WTC11 (cell line): ENCODE data around the gene DCT. TPM values are rescaled to one million over a fixed set of nuclear protein-coding genes. Genes with fewer than 3 reads are reported as not detected.

ENCODE experiments used
- ATAC-seq: fragments of 200-7000 bp; cut with Tn5 transposase; 2 replicates; pipeline ENCODE4 v1.10.0; 2021; ENCODE audit warnings: mild to moderate bottlenecking, moderate library complexity
- CTCF ChIA-PET: fragments of 300-600 bp; sonication (Branson Sonifier 250); formaldehyde crosslinking; loops from one replicate; lab custom pipeline; 2021; ENCODE audit warnings: antibody characterized with exemption; lab: Charles Lee
- POLR2A ChIA-PET: fragments of 350-600 bp; sonication (Branson Sonifier 250); formaldehyde crosslinking; loops from one replicate; lab custom pipeline; 2021; ENCODE audit warnings: antibody characterized with exemption; lab: Charles Lee
- DNase-seq: peaks from one replicate; pipeline ENCODE4 v3.0.0; 2021; ENCODE audit warnings: low spot score
- H3K27ac Mint-ChIP-seq: 2 replicates; pipeline ENCODE4 v1.8.0; 2021; ENCODE audit warnings: mixed read lengths
- H3K27me3 Mint-ChIP-seq: 2 replicates; pipeline ENCODE4 v1.8.0; 2021; ENCODE audit warnings: low read depth, mild to moderate bottlenecking, moderate library complexity, mixed read lengths
- H3K36me3 Mint-ChIP-seq: 2 replicates; pipeline ENCODE4 v1.8.0; 2021; ENCODE audit warnings: mixed read lengths
- H3K4me1 Mint-ChIP-seq: 2 replicates; pipeline ENCODE4 v1.8.0; 2022; ENCODE audit warnings: mixed read lengths
- H3K4me3 Mint-ChIP-seq: 2 replicates; pipeline ENCODE4 v1.8.0; 2021; ENCODE audit warnings: mild to moderate bottlenecking, moderate library complexity, mixed read lengths
- H3K9me3 Mint-ChIP-seq: 2 replicates; pipeline ENCODE4 v1.8.0; 2021; ENCODE audit warnings: mixed read lengths
- CBFB ChIP-seq: sonication (generic); formaldehyde crosslinking; IDR thresholded peaks from 2 replicates; pipeline ENCODE4 v1.8.1; 2022; ENCODE audit warnings: mild to moderate bottlenecking, low read depth, missing genetic modification reagents
- CREB1 ChIP-seq: sonication (generic); formaldehyde crosslinking; IDR thresholded peaks from 2 replicates; pipeline ENCODE4 v1.8.0; 2023; ENCODE audit warnings: mild to moderate bottlenecking, missing genetic modification reagents
- CREM ChIP-seq: sonication (generic); formaldehyde crosslinking; IDR thresholded peaks from 2 replicates; pipeline ENCODE4 v1.8.1; 2022; ENCODE audit warnings: mild to moderate bottlenecking, missing genetic modification reagents, moderate library complexity
- EMX1 ChIP-seq: fragments of 250-450 bp; sonication (Bioruptor Pico); IDR thresholded peaks from 2 replicates; pipeline ENCODE4 v1.8.0; 2021; ENCODE audit warnings: mild to moderate bottlenecking
- ESRRA ChIP-seq: sonication (generic); formaldehyde crosslinking; IDR thresholded peaks from 2 replicates; pipeline ENCODE4 v1.8.1; 2022; ENCODE audit warnings: mild to moderate bottlenecking, missing genetic modification reagents, borderline replicate concordance
- FOXJ3 ChIP-seq: sonication (generic); formaldehyde crosslinking; IDR thresholded peaks from 2 replicates; pipeline ENCODE4 v1.9.0; 2021; ENCODE audit warnings: missing genetic modification reagents, mild to moderate bottlenecking, borderline replicate concordance
- FOXP1 ChIP-seq: sonication (generic); formaldehyde crosslinking; IDR thresholded peaks from 2 replicates; pipeline ENCODE4 v1.8.0; 2022; ENCODE audit warnings: missing genetic modification reagents, mild to moderate bottlenecking, moderate library complexity, borderline replicate concordance
- HMGA2 ChIP-seq: fragments of 250-450 bp; sonication (Bioruptor Pico); IDR thresholded peaks from 2 replicates; pipeline ENCODE4 v1.4.0; 2021; ENCODE audit warnings: mild to moderate bottlenecking, moderate library complexity
- IRF2 ChIP-seq: sonication (generic); formaldehyde crosslinking; IDR thresholded peaks from 2 replicates; pipeline ENCODE4 v1.8.0; 2022; ENCODE audit warnings: low read depth, missing genetic modification reagents, borderline replicate concordance
- JAZF1 ChIP-seq: fragments of 250-450 bp; sonication (Bioruptor Pico); IDR thresholded peaks from 2 replicates; pipeline ENCODE4 v1.9.0; 2021; ENCODE audit warnings: moderate library complexity, mild to moderate bottlenecking, inconsistent platforms
- RORB ChIP-seq: fragments of 250-450 bp; sonication (Bioruptor Pico); IDR thresholded peaks from 2 replicates; pipeline ENCODE4 v1.9.0; 2021; ENCODE audit warnings: mild to moderate bottlenecking
- SMAD3 ChIP-seq: sonication (generic); formaldehyde crosslinking; IDR thresholded peaks from 2 replicates; pipeline ENCODE4 v1.8.0; 2022; ENCODE audit warnings: missing genetic modification reagents, mild to moderate bottlenecking, borderline replicate concordance
- SMAD4 ChIP-seq: sonication (generic); formaldehyde crosslinking; IDR thresholded peaks from 2 replicates; pipeline ENCODE4 v1.8.0; 2022; ENCODE audit warnings: mild to moderate bottlenecking, missing genetic modification reagents
- SOX15 ChIP-seq: fragments of 250-450 bp; sonication (Bioruptor Pico); IDR thresholded peaks from 2 replicates; pipeline ENCODE4 v1.9.0; 2021; ENCODE audit warnings: mild to moderate bottlenecking
- ZNF138 ChIP-seq: sonication (generic); formaldehyde crosslinking; conservative IDR thresholded peaks from 2 replicates; pipeline ENCODE4 v1.8.1; 2022; ENCODE audit warnings: mild to moderate bottlenecking, moderate library complexity, missing genetic modification reagents
- ZNF232 ChIP-seq: sonication (generic); formaldehyde crosslinking; IDR thresholded peaks from 2 replicates; pipeline ENCODE4 v1.8.0; 2022; ENCODE audit warnings: mild to moderate bottlenecking, missing genetic modification reagents
- ZNF423 ChIP-seq: fragments of 250-450 bp; sonication (Bioruptor Pico); IDR thresholded peaks from 2 replicates; pipeline ENCODE4 v2.1.2; 2022; ENCODE audit warnings: mild to moderate bottlenecking, moderate library complexity
- total RNA-seq: library from RNA; stranded (reverse); gene quantifications from 3 replicates; pipeline ENCODE4 v1.2.3, GENCODE V29; 2021
- TF ChIP-seq, protein P1 (sequence below): sonication (generic); formaldehyde crosslinking; IDR thresholded peaks from 2 replicates; pipeline ENCODE4 v1.8.1; 2022; ENCODE audit warnings: missing genetic modification reagents, borderline replicate concordance
- TF ChIP-seq, protein P2 (sequence below): sonication (generic); formaldehyde crosslinking; IDR thresholded peaks from 2 replicates; pipeline ENCODE4 v1.8.1; 2022; ENCODE audit warnings: low read depth, missing genetic modification reagents, borderline replicate concordance
- TF ChIP-seq, protein P3 (sequence below): sonication (generic); formaldehyde crosslinking; IDR thresholded peaks from 2 replicates; pipeline ENCODE4 v1.8.0; 2023; ENCODE audit warnings: mild to moderate bottlenecking, missing genetic modification reagents
- TF ChIP-seq, protein P4 (sequence below): sonication (generic); formaldehyde crosslinking; IDR thresholded peaks from 2 replicates; pipeline ENCODE4 v1.8.1; 2022; ENCODE audit warnings: mild to moderate bottlenecking, moderate library complexity, missing genetic modification reagents

DCT gene
- total RNA-seq, 1 experiment from 2014 or later = not detected

DNA sequence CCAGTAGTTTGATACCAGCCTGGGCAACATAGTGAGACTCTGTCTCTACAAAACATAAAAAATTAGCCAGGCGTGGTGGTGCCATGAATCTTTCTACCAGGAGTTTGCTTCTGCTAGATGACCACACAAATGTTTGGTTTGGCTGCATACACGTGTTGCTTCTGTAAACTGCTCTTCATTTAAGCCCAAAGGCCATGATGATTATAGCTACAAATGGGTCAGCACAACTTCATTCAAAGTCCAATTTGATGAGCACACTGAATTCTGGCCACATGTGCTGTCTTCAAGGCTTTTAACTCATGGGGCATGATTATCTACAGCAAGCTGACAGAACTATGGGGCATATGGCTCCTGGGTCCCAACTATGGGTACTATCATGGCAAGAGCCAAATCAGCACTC lies 46.3 kb upstream of the DCT start:
- POLR2A ChIA-PET = no interaction called here
- H3K4me3 Mint-ChIP-seq = no peak overlapping the region
- H3K27ac Mint-ChIP-seq = no peak overlapping the region
- H3K36me3 Mint-ChIP-seq = peaks cover 8% of the 10 kb centered on the region
- no peaks in the 10 kb centered on the region; the same call in 1 of the 2 replicates for H3K27me3 Mint-ChIP-seq
- TF ChIP-seq, protein P1, sequence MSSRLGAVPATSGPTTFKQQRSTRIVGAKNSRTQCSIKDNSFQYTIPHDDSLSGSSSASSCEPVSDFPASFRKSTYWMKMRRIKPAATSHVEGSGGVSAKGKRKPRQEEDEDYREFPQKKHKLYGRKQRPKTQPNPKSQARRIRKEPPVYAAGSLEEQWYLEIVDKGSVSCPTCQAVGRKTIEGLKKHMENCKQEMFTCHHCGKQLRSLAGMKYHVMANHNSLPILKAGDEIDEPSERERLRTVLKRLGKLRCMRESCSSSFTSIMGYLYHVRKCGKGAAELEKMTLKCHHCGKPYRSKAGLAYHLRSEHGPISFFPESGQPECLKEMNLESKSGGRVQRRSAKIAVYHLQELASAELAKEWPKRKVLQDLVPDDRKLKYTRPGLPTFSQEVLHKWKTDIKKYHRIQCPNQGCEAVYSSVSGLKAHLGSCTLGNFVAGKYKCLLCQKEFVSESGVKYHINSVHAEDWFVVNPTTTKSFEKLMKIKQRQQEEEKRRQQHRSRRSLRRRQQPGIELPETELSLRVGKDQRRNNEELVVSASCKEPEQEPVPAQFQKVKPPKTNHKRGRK (CRISPR knock-in tag) = no peak
- TF ChIP-seq SMAD4 (CRISPR knock-in tag) (no peak), ZNF232 (no peak)
- TF ChIP-seq, all 79 proteins: peak for 0
- Mint-ChIP-seq H3K9me3 (peaks cover 21% of the 10 kb centered on the region), H3K4me1 (no peaks in the 10 kb centered on the region)
- no peak for ATAC-seq
- no peak for DNase-seq
- CTCF ChIA-PET = no interaction called here

DNA sequence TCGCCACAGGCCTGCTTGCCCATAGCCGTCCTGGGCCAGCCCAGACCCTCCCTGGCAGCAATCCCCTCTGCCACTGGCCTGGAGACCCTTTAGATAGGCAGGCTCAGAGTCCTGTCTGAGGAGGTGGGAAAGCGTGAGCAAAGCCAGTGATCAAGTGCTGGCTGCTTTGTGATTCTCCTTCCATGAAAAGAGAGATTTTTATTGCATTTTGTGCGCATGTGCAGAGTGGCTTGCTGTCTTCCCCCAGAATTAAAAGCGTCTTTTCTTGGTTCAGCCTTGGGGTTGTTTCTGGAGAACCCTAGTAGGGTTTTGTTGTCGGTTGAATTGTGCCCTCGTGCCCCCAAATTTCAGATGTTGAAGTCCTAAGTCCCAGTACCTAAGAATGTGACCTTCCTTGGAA lies 44.9 kb upstream of the DCT start:
- ChIA-PET CTCF (no interaction called here), POLR2A (no interaction called here)
- DNase-seq = no peak
- TF ChIP-seq ZNF138 (no peak), CBFB (CRISPR knock-in tag) (no peak), EMX1 (CRISPR knock-in tag) (no peak), FOXJ3 (CRISPR knock-in tag) (no peak), SMAD4 (CRISPR knock-in tag) (no peak), CREB1 (CRISPR knock-in tag) (no peak), RORB (CRISPR knock-in tag) (no peak), FOXP1 (CRISPR knock-in tag) (no peak), ESRRA (CRISPR knock-in tag) (no peak)
- Mint-ChIP-seq H3K4me1 (no peaks in the 10 kb centered on the region), H3K36me3 (peaks cover 8% of the 10 kb centered on the region), H3K4me3 (no peak overlapping the region), H3K27me3 (no peaks in the 10 kb centered on the region; the same call in none of the 2 replicates), H3K27ac (no peak overlapping the region), H3K9me3 (peaks cover 14% of the 10 kb centered on the region)
- no peak for ATAC-seq

DNA sequence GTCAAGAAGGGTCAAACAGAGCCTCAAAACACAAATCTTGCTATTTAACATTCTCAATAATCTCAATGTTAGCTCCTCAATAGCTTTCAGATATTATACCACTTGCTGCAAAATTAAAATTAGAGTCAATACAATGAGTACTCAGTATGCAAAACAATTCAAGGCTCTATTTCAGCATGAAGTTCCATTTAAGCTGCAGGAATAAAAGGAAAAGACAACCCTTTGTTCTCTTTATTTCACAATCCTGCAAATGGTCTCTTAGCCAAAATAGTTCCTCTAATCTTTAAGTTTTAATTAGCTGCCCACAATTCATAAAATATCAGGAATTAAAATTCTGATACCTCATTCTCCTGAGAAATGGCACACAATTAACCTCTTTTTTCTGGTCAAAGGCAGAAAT lies 40.5 kb upstream of the DCT start:
- CTCF ChIA-PET = no interaction called here
- POLR2A ChIA-PET = no interaction called here
- Mint-ChIP-seq H3K4me1 (no peaks in the 10 kb centered on the region), H3K36me3 (peaks cover 3% of the 10 kb centered on the region), H3K9me3 (peaks cover 15% of the 10 kb centered on the region), H3K27me3 (no peaks in the 10 kb centered on the region; the same call in none of the 2 replicates), H3K4me3 (no peak overlapping the region), H3K27ac (no peak overlapping the region)
- ATAC-seq (no peak), DNase-seq (no peak)
- TF ChIP-seq, protein P2, sequence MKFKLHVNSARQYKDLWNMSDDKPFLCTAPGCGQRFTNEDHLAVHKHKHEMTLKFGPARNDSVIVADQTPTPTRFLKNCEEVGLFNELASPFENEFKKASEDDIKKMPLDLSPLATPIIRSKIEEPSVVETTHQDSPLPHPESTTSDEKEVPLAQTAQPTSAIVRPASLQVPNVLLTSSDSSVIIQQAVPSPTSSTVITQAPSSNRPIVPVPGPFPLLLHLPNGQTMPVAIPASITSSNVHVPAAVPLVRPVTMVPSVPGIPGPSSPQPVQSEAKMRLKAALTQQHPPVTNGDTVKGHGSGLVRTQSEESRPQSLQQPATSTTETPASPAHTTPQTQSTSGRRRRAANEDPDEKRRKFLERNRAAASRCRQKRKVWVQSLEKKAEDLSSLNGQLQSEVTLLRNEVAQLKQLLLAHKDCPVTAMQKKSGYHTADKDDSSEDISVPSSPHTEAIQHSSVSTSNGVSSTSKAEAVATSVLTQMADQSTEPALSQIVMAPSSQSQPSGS (CRISPR knock-in tag) = no peak
- TF ChIP-seq CREM (CRISPR knock-in tag) (no peak), EMX1 (CRISPR knock-in tag) (no peak), SMAD3 (CRISPR knock-in tag) (no peak), IRF2 (CRISPR knock-in tag) (no peak), JAZF1 (CRISPR knock-in tag) (no peak), HMGA2 (CRISPR knock-in tag) (no peak), ZNF423 (CRISPR knock-in tag) (no peak), SOX15 (no peak)
- TF ChIP-seq, protein P3, sequence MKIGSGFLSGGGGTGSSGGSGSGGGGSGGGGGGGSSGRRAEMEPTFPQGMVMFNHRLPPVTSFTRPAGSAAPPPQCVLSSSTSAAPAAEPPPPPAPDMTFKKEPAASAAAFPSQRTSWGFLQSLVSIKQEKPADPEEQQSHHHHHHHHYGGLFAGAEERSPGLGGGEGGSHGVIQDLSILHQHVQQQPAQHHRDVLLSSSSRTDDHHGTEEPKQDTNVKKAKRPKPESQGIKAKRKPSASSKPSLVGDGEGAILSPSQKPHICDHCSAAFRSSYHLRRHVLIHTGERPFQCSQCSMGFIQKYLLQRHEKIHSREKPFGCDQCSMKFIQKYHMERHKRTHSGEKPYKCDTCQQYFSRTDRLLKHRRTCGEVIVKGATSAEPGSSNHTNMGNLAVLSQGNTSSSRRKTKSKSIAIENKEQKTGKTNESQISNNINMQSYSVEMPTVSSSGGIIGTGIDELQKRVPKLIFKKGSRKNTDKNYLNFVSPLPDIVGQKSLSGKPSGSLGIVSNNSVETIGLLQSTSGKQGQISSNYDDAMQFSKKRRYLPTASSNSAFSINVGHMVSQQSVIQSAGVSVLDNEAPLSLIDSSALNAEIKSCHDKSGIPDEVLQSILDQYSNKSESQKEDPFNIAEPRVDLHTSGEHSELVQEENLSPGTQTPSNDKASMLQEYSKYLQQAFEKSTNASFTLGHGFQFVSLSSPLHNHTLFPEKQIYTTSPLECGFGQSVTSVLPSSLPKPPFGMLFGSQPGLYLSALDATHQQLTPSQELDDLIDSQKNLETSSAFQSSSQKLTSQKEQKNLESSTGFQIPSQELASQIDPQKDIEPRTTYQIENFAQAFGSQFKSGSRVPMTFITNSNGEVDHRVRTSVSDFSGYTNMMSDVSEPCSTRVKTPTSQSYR (CRISPR knock-in tag) = no peak
- TF ChIP-seq, protein P4, sequence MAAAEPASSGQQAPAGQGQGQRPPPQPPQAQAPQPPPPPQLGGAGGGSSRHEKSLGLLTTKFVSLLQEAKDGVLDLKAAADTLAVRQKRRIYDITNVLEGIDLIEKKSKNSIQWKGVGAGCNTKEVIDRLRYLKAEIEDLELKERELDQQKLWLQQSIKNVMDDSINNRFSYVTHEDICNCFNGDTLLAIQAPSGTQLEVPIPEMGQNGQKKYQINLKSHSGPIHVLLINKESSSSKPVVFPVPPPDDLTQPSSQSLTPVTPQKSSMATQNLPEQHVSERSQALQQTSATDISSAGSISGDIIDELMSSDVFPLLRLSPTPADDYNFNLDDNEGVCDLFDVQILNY (CRISPR knock-in tag) = no peak
